ENCODE data around the gene KCNIP4.

DNA sequence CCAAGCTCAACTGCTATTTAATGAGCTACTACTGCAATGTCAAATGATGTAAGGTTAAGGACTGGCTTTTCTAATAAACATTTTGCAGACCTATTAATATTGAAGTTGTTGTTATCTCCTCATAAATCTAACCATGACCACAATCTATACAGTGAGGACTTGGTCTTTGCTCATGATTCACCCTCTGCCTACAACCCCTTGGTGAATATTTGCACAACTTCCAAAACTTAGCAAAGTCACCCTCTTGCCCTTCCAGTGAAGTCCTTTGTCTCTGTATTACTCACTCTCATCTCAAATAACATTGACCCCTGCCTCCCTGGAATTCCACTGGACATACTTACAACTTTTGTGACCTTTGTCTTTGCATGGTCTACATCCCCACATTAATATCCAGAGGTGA lies 204.5 kb downstream of the KCNIP4 start:
- TF ChIP-seq, protein P1, sequence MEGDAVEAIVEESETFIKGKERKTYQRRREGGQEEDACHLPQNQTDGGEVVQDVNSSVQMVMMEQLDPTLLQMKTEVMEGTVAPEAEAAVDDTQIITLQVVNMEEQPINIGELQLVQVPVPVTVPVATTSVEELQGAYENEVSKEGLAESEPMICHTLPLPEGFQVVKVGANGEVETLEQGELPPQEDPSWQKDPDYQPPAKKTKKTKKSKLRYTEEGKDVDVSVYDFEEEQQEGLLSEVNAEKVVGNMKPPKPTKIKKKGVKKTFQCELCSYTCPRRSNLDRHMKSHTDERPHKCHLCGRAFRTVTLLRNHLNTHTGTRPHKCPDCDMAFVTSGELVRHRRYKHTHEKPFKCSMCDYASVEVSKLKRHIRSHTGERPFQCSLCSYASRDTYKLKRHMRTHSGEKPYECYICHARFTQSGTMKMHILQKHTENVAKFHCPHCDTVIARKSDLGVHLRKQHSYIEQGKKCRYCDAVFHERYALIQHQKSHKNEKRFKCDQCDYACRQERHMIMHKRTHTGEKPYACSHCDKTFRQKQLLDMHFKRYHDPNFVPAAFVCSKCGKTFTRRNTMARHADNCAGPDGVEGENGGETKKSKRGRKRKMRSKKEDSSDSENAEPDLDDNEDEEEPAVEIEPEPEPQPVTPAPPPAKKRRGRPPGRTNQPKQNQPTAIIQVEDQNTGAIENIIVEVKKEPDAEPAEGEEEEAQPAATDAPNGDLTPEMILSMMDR (IDR thresholded peaks at IDR 0.05), result no peak
- no peak for TF ChIP-seq EZH2 (IDR thresholded peaks at IDR 0.05)
